Neural cell (in vitro differentiated cells): ENCODE data around the gene BMP7. TPM values are rescaled to one million over a fixed set of nuclear protein-coding genes. Genes with fewer than 3 reads are reported as not detected.

Experiments used
- H2AFZ ChIP-seq: fragments of 200-600, 300-800 bp; sonication (generic), shearing (Covaris generic); 2 replicates; pipeline ENCODE4 v1.6.0; 2014; ENCODE audit warnings: low read depth, mild to moderate bottlenecking, antibody characterized with exemption, low read length, moderate library complexity
- H3F3A ChIP-seq: fragments of 200-600 bp; shearing (Covaris generic); 2 replicates; pipeline ENCODE4 v1.6.1; 2016; ENCODE audit warnings: mild to moderate bottlenecking, moderate library complexity, mixed read lengths, antibody characterized with exemption, low read length; ENCODE audit not compliant: insufficient read depth, poor library complexity, severe bottlenecking
- H3K27ac ChIP-seq: fragments of 200-600, 300-800 bp; sonication (generic), shearing (Covaris generic); 2 replicates; pipeline ENCODE4 v1.5.1; 2014; ENCODE audit warnings: mild to moderate bottlenecking, low read length, moderate library complexity
- H3K27me3 ChIP-seq: fragments of 300-800, 200-600 bp; sonication (generic), shearing (Covaris generic); 2 replicates; pipeline ENCODE4 v1.6.0; 2014; ENCODE audit warnings: mild to moderate bottlenecking, low read depth, low read length, moderate library complexity; ENCODE audit not compliant: insufficient read depth
- H3K36me3 ChIP-seq: fragments of 300-800, 200-600 bp; sonication (generic), shearing (Covaris generic); 2 replicates; pipeline ENCODE4 v1.5.1; 2014; ENCODE audit warnings: mild to moderate bottlenecking, antibody characterized with exemption, low read length, moderate library complexity; ENCODE audit not compliant: insufficient read depth
- H3K4me2 ChIP-seq: fragments of 300-800, 200-600 bp; sonication (generic), shearing (Covaris generic); 2 replicates; pipeline ENCODE4 v1.6.0; 2014; ENCODE audit warnings: mild to moderate bottlenecking, low read length
- H3K4me3 ChIP-seq: fragments of 300-800, 200-600 bp; sonication (generic), shearing (Covaris generic); 2 replicates; pipeline ENCODE4 v1.5.1; 2014; ENCODE audit warnings: mild to moderate bottlenecking, low read length, moderate library complexity
- H3K79me2 ChIP-seq: fragments of 200-600 bp; shearing (Covaris generic); replicated peaks from 2 replicates; pipeline ENCODE4 v1.6.0; 2014; ENCODE audit warnings: mild to moderate bottlenecking, low read length, moderate library complexity; ENCODE audit not compliant: insufficient read depth
- H3K9ac ChIP-seq: fragments of 300-800, 200-600 bp; sonication (generic), shearing (Covaris generic); 2 replicates; pipeline ENCODE4 v1.6.1; 2016; ENCODE audit warnings: mild to moderate bottlenecking, low read length, mixed read lengths
- H3K9me2 ChIP-seq: fragments of 200-600 bp; shearing (Covaris generic); 2 replicates; pipeline ENCODE4 v1.6.1; 2016; ENCODE audit warnings: mild to moderate bottlenecking, low read length, mixed read lengths; ENCODE audit not compliant: insufficient read depth
- H3K9me3 ChIP-seq: fragments of 200-600, 300-800 bp; sonication (generic), shearing (Covaris generic); 2 replicates; pipeline ENCODE4 v1.6.1; 2016; ENCODE audit warnings: mild to moderate bottlenecking, mixed run types, low read length, moderate library complexity, mixed read lengths
- H4K20me1 ChIP-seq: fragments of 200-600 bp; shearing (Covaris generic); 2 replicates; pipeline ENCODE4 v1.6.1; 2016; ENCODE audit warnings: mild to moderate bottlenecking, mixed run types; ENCODE audit not compliant: insufficient read depth
- CTCF ChIP-seq: fragments of 450-650 bp; IDR thresholded peaks from 2 replicates; pipeline ENCODE4 v1.5.1; 2014; ENCODE audit warnings: antibody characterized with exemption, mild to moderate bottlenecking, moderate library complexity; ENCODE audit not compliant: poor library complexity, severe bottlenecking
- EP300 ChIP-seq: fragments of 450-650 bp; conservative IDR thresholded peaks from 2 replicates; pipeline ENCODE4 v1.6.1; 2014; ENCODE audit warnings: antibody characterized with exemption, mild to moderate bottlenecking, moderate library complexity; ENCODE audit not compliant: poor library complexity, severe bottlenecking
- EZH2 ChIP-seq: fragments of 200-600, 300-800 bp; shearing (Covaris generic), sonication (generic); IDR thresholded peaks from 2 replicates; pipeline ENCODE4 v1.6.1; 2014; ENCODE audit warnings: antibody characterized with exemption, low read length, borderline replicate concordance, mild to moderate bottlenecking; ENCODE audit not compliant: insufficient read depth, poor library complexity, severe bottlenecking
- MXI1 ChIP-seq: fragments of 450-650 bp; conservative IDR thresholded peaks from 2 replicates; pipeline ENCODE4 v1.6.1; 2014; ENCODE audit warnings: antibody characterized with exemption, mild to moderate bottlenecking; ENCODE audit not compliant: poor library complexity, severe bottlenecking
- POLR2AphosphoS5 ChIP-seq: IDR thresholded peaks from 2 replicates; pipeline ENCODE4 v1.6.1; 2012
- RAD21 ChIP-seq: fragments of 450-650 bp; conservative IDR thresholded peaks from 2 replicates; pipeline ENCODE4 v1.6.1; 2014; ENCODE audit warnings: antibody characterized with exemption, mild to moderate bottlenecking, moderate library complexity
- REST ChIP-seq: IDR thresholded peaks from 2 replicates; pipeline ENCODE4 v1.6.1; 2012; ENCODE audit warnings: borderline replicate concordance
- SMC3 ChIP-seq: fragments of 450-650 bp; conservative IDR thresholded peaks from 2 replicates; pipeline ENCODE4 v1.6.1; 2014; ENCODE audit warnings: antibody characterized with exemption, mild to moderate bottlenecking, moderate library complexity; ENCODE audit not compliant: poor library complexity
- TAF1 ChIP-seq: IDR thresholded peaks from 2 replicates; pipeline ENCODE4 v1.6.1; 2012; ENCODE audit warnings: low read depth
- polyA plus RNA-seq: library from polyadenylated mRNA; depleted of rRNA; stranded (reverse); fragments of >200 nt; gene quantifications from 2 replicates; pipeline ENCODE4 v1.2.3, GENCODE V29; 2014

Gene BMP7
- polyA plus RNA-seq, 1 donor from 2014 or later, result 3.6 TPM

GRCh38 chr20:57181639-57182038 lies 84.8 kb downstream of the BMP7 start (continued):
- no peak for TF ChIP-seq REST

GRCh38 chr20:57180954-57181353 lies 85.5 kb downstream of the BMP7 start:
- no peaks in the 10 kb centered on the region for H3F3A ChIP-seq
- no peak overlapping the region for H2AFZ ChIP-seq
- H3K27me3 ChIP-seq, result no peaks in the 10 kb centered on the region
- no peaks in the 10 kb centered on the region for H4K20me1 ChIP-seq
- no peak overlapping the region for H3K27ac ChIP-seq
- no peak overlapping the region for H3K9ac ChIP-seq
- no peak overlapping the region for H3K4me3 ChIP-seq
- H3K36me3 ChIP-seq, result no peaks in the 10 kb centered on the region
- TF ChIP-seq MXI1 (no peak), EP300 (no peak)
- H3K4me2 ChIP-seq, result no peak overlapping the region
- no peaks in the 10 kb centered on the region for H3K9me3 ChIP-seq
- no peaks in the 10 kb centered on the region for H3K9me2 ChIP-seq
- H3K79me2 ChIP-seq, result no peaks in the 10 kb centered on the region

GRCh38 chr20:57180387-57180786 lies 86.1 kb downstream of the BMP7 start:
- Histone ChIP-seq H3K27ac (no peak overlapping the region), H4K20me1 (no peaks in the 10 kb centered on the region), H3K27me3 (no peaks in the 10 kb centered on the region), H3K4me3 (no peak overlapping the region), H3K79me2 (no peaks in the 10 kb centered on the region), H2AFZ (no peak overlapping the region), H3K9me2 (no peaks in the 10 kb centered on the region), H3K9me3 (no peaks in the 10 kb centered on the region), H3F3A (no peaks in the 10 kb centered on the region), H3K36me3 (no peaks in the 10 kb centered on the region), H3K9ac (no peak overlapping the region), H3K4me2 (no peak overlapping the region)
- TF ChIP-seq MXI1, result no peak
- TF ChIP-seq REST, result no peak
- TF ChIP-seq SMC3, result no peak
- TF ChIP-seq POLR2AphosphoS5, result no peak
- TF ChIP-seq EP300, result no peak
- no peak for TF ChIP-seq RAD21
- TF ChIP-seq TAF1, result no peak
- no peak for TF ChIP-seq EZH2
- TF ChIP-seq CTCF, result no peak
